Liver (tissue), 3 donors: ENCODE measurements around the gene ZNF490.

ENCODE experiments used
- CTCF ChIP-seq: fragments of 150-350 bp; IDR thresholded peaks from 2 replicates; pipeline ENCODE4 v1.5.1; 2017; ENCODE audit warnings: improper control_type of control experiment, low read depth, low read length; ENCODE audit not compliant: missing input control
- EGR1 ChIP-seq, 2 donors: IDR thresholded peaks; 2 replicates each; pipeline ENCODE4 v1.6.1; 2016 to 2018; ENCODE audit warnings: antibody characterized with exemption in 2 of 2, low read depth in 2 of 2
- GABPA ChIP-seq, 2 donors: IDR thresholded peaks in 1 of 2; conservative IDR thresholded peaks in 1 of 2; 2 replicates each; pipeline ENCODE4 v1.6.1; 2016; ENCODE audit warnings: antibody characterized with exemption in 2 of 2, mild to moderate bottlenecking in 1 of 2, moderate library complexity in 1 of 2
- JUND ChIP-seq, 2 donors: IDR thresholded peaks; 2 replicates each; pipeline ENCODE4 v1.6.1; 2016; ENCODE audit warnings: antibody characterized with exemption in 2 of 2
- MAX ChIP-seq: IDR thresholded peaks from 2 replicates; pipeline ENCODE4 v1.6.1; 2016; ENCODE audit warnings: antibody characterized with exemption
- RAD21 ChIP-seq, 2 donors: IDR thresholded peaks; 2 replicates each; pipeline ENCODE4 v1.6.1; 2016; ENCODE audit warnings: antibody characterized with exemption in 2 of 2, mild to moderate bottlenecking in 2 of 2
- RXRA ChIP-seq, 2 donors: IDR thresholded peaks; 2 replicates each; pipeline ENCODE4 v1.6.1; 2017 to 2018; ENCODE audit warnings: antibody characterized with exemption in 2 of 2, mild to moderate bottlenecking in 1 of 2
- SP1 ChIP-seq: IDR thresholded peaks from 2 replicates; pipeline ENCODE4 v1.6.1; 2018; ENCODE audit warnings: antibody characterized with exemption, mild to moderate bottlenecking
- TAF1 ChIP-seq: conservative IDR thresholded peaks from 2 replicates; pipeline ENCODE4 v1.6.1; 2016; ENCODE audit warnings: antibody characterized with exemption, mild to moderate bottlenecking
- YY1 ChIP-seq: IDR thresholded peaks from 2 replicates; pipeline ENCODE4 v1.6.1; 2016; ENCODE audit warnings: antibody characterized with exemption, mild to moderate bottlenecking
- ZBTB33 ChIP-seq: IDR thresholded peaks from 2 replicates; pipeline ENCODE4 v1.6.1; 2016; ENCODE audit warnings: antibody characterized with exemption
- donor health status: healthy.
- donor health status: healthy.

GRCh38 chr19:12648088-12648487 is 37.5 kb upstream of the ZNF490 start:
- TF ChIP-seq RXRA (IDR thresholded peaks at IDR 0.05) (no peak), CTCF (peak; percentile 10), GABPA (IDR thresholded peaks at IDR 0.05 in 1 of 2, conservative IDR thresholded peaks at IDR 0.05 in 1 of 2) (no peak), MAX (no peak), ZBTB33 (no peak), SP1 (no peak), TAF1 (no peak), RAD21 (IDR thresholded peaks at IDR 0.05) (peak in 1 of 2 donors; percentile 24), JUND (IDR thresholded peaks at IDR 0.05) (no peak), YY1 (no peak), EGR1 (IDR thresholded peaks at IDR 0.05; ENCODE audit: low read depth in 2 of 2) (no peak)
